Liver (tissue), 9 donors: ENCODE results near the gene HSPA9. TPM values are rescaled to one million over a fixed set of nuclear protein-coding genes. Genes with fewer than 3 reads are reported as not detected.

Experiments
- DNase-seq: peaks from one replicate; pipeline ENCODE4 v3.0.0-alpha.2; 2017; ENCODE audit warnings: low spot score
- H3K27ac ChIP-seq, 2 donors: one replicate each; pipeline ENCODE4 v1.7.0; 2013; ENCODE audit warnings: inconsistent platforms in 2 of 2, low read length in 2 of 2, control low read depth in 1 of 2, low read depth in 1 of 2, mild to moderate bottlenecking in 1 of 2
- H3K27me3 ChIP-seq, 4 donors: one replicate each; pipeline versions ENCODE4 v1.6.1 to v1.7.0; 2013; ENCODE audit warnings: low read length in 3 of 4, inconsistent platforms in 1 of 4, mild to moderate bottlenecking in 1 of 4, moderate library complexity in 1 of 4; ENCODE audit not compliant: control insufficient read depth in 4 of 4, insufficient read depth in 4 of 4
- H3K36me3 ChIP-seq, 4 donors: one replicate each; pipeline versions ENCODE4 v1.6.1 to v1.7.0; 2013; ENCODE audit warnings: low read length in 3 of 4, mild to moderate bottlenecking in 3 of 4, low read depth in 1 of 4, moderate library complexity in 1 of 4; ENCODE audit not compliant: control insufficient read depth in 4 of 4, insufficient read depth in 3 of 4
- H3K4me1 ChIP-seq, 4 donors: one replicate each; pipeline versions ENCODE4 v1.6.1 to v1.7.0; 2013; ENCODE audit warnings: low read length in 3 of 4, mild to moderate bottlenecking in 3 of 4, moderate library complexity in 1 of 4; ENCODE audit not compliant: control insufficient read depth in 4 of 4, insufficient read depth in 4 of 4
- H3K4me3 ChIP-seq, 3 donors: one replicate each; pipeline versions ENCODE4 v1.6.1 to v1.7.0; 2013; ENCODE audit warnings: low read length in 3 of 3, control low read depth in 1 of 3, low read depth in 1 of 3, mild to moderate bottlenecking in 1 of 3
- H3K9ac ChIP-seq, 2 donors: one replicate each; pipeline ENCODE4 v1.7.0; 2013; ENCODE audit warnings: low read length in 2 of 2, mild to moderate bottlenecking in 2 of 2, moderate library complexity in 2 of 2, control low read depth in 1 of 2, low read depth in 1 of 2
- H3K9me3 ChIP-seq, 4 donors: one replicate each; pipeline versions ENCODE4 v1.6.1 to v1.7.0; 2013; ENCODE audit warnings: low read length in 3 of 4; ENCODE audit not compliant: control insufficient read depth in 4 of 4
- EGR1 ChIP-seq, 2 donors: IDR thresholded peaks; 2 replicates each; pipeline ENCODE4 v1.6.1; 2016 to 2018; ENCODE audit warnings: antibody characterized with exemption in 2 of 2, low read depth in 2 of 2
- FOXA1 ChIP-seq: IDR thresholded peaks from 2 replicates; pipeline ENCODE4 v1.6.1; 2016; ENCODE audit warnings: antibody characterized with exemption
- FOXA2 ChIP-seq: IDR thresholded peaks from 2 replicates; pipeline ENCODE4 v1.6.1; 2016; ENCODE audit warnings: antibody characterized with exemption
- GABPA ChIP-seq, 2 donors: IDR thresholded peaks in 1 of 2; conservative IDR thresholded peaks in 1 of 2; 2 replicates each; pipeline ENCODE4 v1.6.1; 2016; ENCODE audit warnings: antibody characterized with exemption in 2 of 2, mild to moderate bottlenecking in 1 of 2, moderate library complexity in 1 of 2
- HNF4A ChIP-seq, 2 donors: conservative IDR thresholded peaks; 2 replicates each; pipeline ENCODE4 v1.6.1; 2016; ENCODE audit warnings: antibody characterized with exemption in 2 of 2, mild to moderate bottlenecking in 2 of 2
- HNF4G ChIP-seq: IDR thresholded peaks from 2 replicates; pipeline ENCODE4 v1.6.1; 2016; ENCODE audit warnings: antibody characterized with exemption
- JUND ChIP-seq, 2 donors: IDR thresholded peaks; 2 replicates each; pipeline ENCODE4 v1.6.1; 2016; ENCODE audit warnings: antibody characterized with exemption in 2 of 2
- NR2F2 ChIP-seq: IDR thresholded peaks from 2 replicates; pipeline ENCODE4 v1.6.1; 2016; ENCODE audit warnings: antibody characterized with exemption
- RAD21 ChIP-seq, 2 donors: IDR thresholded peaks; 2 replicates each; pipeline ENCODE4 v1.6.1; 2016; ENCODE audit warnings: antibody characterized with exemption in 2 of 2, mild to moderate bottlenecking in 2 of 2
- RXRA ChIP-seq, 2 donors: IDR thresholded peaks; 2 replicates each; pipeline ENCODE4 v1.6.1; 2017 to 2018; ENCODE audit warnings: antibody characterized with exemption in 2 of 2, mild to moderate bottlenecking in 1 of 2
- SP1 ChIP-seq: IDR thresholded peaks from 2 replicates; pipeline ENCODE4 v1.6.1; 2018; ENCODE audit warnings: antibody characterized with exemption, mild to moderate bottlenecking
- TAF1 ChIP-seq: conservative IDR thresholded peaks from 2 replicates; pipeline ENCODE4 v1.6.1; 2016; ENCODE audit warnings: antibody characterized with exemption, mild to moderate bottlenecking
- YY1 ChIP-seq: IDR thresholded peaks from 2 replicates; pipeline ENCODE4 v1.6.1; 2016; ENCODE audit warnings: antibody characterized with exemption, mild to moderate bottlenecking
- WGBS: extraction: QIAGEN DNeasy Blood & Tissue Kit; methylation state at CpG from one replicate; pipeline ENCODE4 v1.1.7; 2013; 5-methylcytosine and 5-hydroxymethylcytosine counted together
- polyA plus RNA-seq, 2 donors: library from polyadenylated mRNA; stranded (reverse) in 1 of 2; unstranded in 1 of 2; fragments of 200-250 nt in 1 of 2; fragments of >200 nt in 1 of 2; fragmentation: Nextera tagmentation in 1 of 2; extraction: Ambion mirVana in 1 of 2; gene quantifications; one replicate each; pipeline versions ENCODE4 v1.2.1 to v1.2.3, GENCODE V29; 2013 to 2015
- total RNA-seq, 2 donors: library from RNA; depleted of rRNA; stranded (reverse); fragments of >200 nt; gene quantifications; one replicate each; pipeline ENCODE4 v1.2.3, GENCODE V29; 2014
- TF ChIP-seq, protein P1 (sequence below): IDR thresholded peaks from 2 replicates; pipeline ENCODE4 v1.6.1; 2016; ENCODE audit warnings: antibody characterized with exemption
- TF ChIP-seq, protein P2 (sequence below): IDR thresholded peaks from 2 replicates; pipeline ENCODE4 v1.6.1; 2016; ENCODE audit warnings: antibody characterized with exemption, mild to moderate bottlenecking
- TF ChIP-seq, protein P3 (sequence below): IDR thresholded peaks from 2 replicates; pipeline ENCODE4 v1.6.1; 2016; ENCODE audit warnings: antibody characterized with exemption
- TF ChIP-seq, protein P4 (sequence below): IDR thresholded peaks from 2 replicates; pipeline ENCODE4 v1.6.1; 2016; ENCODE audit warnings: antibody characterized with exemption
- TF ChIP-seq, protein P5 (sequence below): fragments of 150-350 bp; IDR thresholded peaks from 2 replicates; pipeline ENCODE4 v1.5.1; 2017; ENCODE audit warnings: improper control_type of control experiment, low read depth, low read length; ENCODE audit not compliant: missing input control
- donor health status: healthy.
- donor health status: healthy.
- donor health status: healthy.
- donor health status: healthy.
- donor health status: healthy.

The HSPA9 gene
- total RNA-seq (100 to 1,000 TPM; 221 to 378 TPM), polyA plus RNA-seq (100 to 1,000 TPM; 228 to 248 TPM)

DNA sequence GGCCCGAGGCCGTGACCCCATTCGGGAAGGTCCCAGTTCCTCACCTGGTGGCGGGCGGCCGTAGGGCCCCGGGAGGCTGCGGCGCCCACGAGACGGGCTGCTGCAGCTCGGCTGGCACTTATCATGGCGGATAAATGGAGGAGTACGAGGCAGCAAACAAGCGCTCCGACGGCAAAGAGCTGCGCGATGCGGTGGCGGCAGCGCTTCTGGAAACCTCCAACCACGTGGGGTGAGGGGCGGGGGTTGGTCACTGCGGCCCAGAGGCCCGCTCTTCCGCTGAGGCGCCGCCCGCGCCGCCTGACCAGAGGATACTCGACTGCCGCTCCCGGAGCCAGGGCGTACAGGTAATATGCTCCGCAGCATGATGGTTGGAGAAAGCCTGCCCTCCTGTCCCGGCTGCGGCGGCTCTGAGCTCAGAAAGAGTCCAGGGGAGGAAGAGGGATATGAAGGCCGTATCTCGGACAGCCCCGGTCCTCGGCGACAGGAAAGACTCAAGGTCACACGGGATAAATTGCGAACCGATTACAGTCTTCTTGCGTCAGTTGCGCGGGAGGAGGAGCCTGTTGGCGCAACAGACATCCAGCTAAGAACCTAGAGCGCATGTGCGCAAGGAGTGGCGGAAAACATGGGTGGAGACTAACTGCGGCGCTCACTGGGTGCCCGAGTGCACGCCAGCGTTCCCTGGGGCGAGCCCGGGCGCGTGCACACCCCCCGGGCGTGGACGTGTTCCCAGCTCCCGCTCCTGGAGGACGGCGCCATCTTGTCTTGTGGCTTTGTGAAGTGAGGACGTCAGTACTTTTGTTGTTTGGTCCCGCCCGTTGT, at the start of gene HSPA9:
TSS of gene HSPA9 (minus strand) at position 208 of the 822 bp plus-strand sequence. CDS start at position 125, 83 bp downstream.
- H3K4me1 ChIP-seq = peaks cover 3 to 27% (median 10%) of the 10 kb centered on the region in 4 donors
- peak within 1 kb of the TSS; percentile 94 to 99 for H3K9ac ChIP-seq
- H3K36me3 ChIP-seq = peaks cover 5 to 24% (median 17%) of the 10 kb centered on the region in 4 donors
- no peaks in the 10 kb centered on the region for H3K9me3 ChIP-seq
- H3K27ac ChIP-seq = peak within 1 kb of the TSS; percentile 97 to 100
- H3K27me3 ChIP-seq = no peaks in the 10 kb centered on the region
- under 1% methylated on average over 73 of the region's 73 CpGs for WGBS
- TF ChIP-seq, protein P1, sequence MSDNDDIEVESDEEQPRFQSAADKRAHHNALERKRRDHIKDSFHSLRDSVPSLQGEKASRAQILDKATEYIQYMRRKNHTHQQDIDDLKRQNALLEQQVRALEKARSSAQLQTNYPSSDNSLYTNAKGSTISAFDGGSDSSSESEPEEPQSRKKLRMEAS = peak; percentile 77
- TF ChIP-seq, protein P2, sequence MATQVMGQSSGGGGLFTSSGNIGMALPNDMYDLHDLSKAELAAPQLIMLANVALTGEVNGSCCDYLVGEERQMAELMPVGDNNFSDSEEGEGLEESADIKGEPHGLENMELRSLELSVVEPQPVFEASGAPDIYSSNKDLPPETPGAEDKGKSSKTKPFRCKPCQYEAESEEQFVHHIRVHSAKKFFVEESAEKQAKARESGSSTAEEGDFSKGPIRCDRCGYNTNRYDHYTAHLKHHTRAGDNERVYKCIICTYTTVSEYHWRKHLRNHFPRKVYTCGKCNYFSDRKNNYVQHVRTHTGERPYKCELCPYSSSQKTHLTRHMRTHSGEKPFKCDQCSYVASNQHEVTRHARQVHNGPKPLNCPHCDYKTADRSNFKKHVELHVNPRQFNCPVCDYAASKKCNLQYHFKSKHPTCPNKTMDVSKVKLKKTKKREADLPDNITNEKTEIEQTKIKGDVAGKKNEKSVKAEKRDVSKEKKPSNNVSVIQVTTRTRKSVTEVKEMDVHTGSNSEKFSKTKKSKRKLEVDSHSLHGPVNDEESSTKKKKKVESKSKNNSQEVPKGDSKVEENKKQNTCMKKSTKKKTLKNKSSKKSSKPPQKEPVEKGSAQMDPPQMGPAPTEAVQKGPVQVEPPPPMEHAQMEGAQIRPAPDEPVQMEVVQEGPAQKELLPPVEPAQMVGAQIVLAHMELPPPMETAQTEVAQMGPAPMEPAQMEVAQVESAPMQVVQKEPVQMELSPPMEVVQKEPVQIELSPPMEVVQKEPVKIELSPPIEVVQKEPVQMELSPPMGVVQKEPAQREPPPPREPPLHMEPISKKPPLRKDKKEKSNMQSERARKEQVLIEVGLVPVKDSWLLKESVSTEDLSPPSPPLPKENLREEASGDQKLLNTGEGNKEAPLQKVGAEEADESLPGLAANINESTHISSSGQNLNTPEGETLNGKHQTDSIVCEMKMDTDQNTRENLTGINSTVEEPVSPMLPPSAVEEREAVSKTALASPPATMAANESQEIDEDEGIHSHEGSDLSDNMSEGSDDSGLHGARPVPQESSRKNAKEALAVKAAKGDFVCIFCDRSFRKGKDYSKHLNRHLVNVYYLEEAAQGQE = peak; percentile 89
- TF ChIP-seq YY1 (peak; percentile 99), RAD21 (IDR thresholded peaks at IDR 0.05) (peak in 1 of 2 donors; percentile 26), GABPA (IDR thresholded peaks at IDR 0.05 in 1 of 2, conservative IDR thresholded peaks at IDR 0.05 in 1 of 2) (peak in 1 of 2 donors; percentile 63), EGR1 (IDR thresholded peaks at IDR 0.05; ENCODE audit: low read depth in 2 of 2) (peak; percentile 65 to 66), HNF4G (no peak), RXRA (IDR thresholded peaks at IDR 0.05) (peak in 1 of 2 donors; percentile 56), FOXA2 (no peak), FOXA1 (no peak), NR2F2 (peak; percentile 79), HNF4A (conservative IDR thresholded peaks at IDR 0.05) (peak in 1 of 2 donors; percentile 44), SP1 (peak; percentile 85), TAF1 (peak; percentile 42), JUND (IDR thresholded peaks at IDR 0.05) (peak; percentile 72 to 86)
- TF ChIP-seq, protein P3, sequence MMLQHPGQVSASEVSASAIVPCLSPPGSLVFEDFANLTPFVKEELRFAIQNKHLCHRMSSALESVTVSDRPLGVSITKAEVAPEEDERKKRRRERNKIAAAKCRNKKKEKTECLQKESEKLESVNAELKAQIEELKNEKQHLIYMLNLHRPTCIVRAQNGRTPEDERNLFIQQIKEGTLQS = peak; percentile 72
- TF ChIP-seq, protein P4, sequence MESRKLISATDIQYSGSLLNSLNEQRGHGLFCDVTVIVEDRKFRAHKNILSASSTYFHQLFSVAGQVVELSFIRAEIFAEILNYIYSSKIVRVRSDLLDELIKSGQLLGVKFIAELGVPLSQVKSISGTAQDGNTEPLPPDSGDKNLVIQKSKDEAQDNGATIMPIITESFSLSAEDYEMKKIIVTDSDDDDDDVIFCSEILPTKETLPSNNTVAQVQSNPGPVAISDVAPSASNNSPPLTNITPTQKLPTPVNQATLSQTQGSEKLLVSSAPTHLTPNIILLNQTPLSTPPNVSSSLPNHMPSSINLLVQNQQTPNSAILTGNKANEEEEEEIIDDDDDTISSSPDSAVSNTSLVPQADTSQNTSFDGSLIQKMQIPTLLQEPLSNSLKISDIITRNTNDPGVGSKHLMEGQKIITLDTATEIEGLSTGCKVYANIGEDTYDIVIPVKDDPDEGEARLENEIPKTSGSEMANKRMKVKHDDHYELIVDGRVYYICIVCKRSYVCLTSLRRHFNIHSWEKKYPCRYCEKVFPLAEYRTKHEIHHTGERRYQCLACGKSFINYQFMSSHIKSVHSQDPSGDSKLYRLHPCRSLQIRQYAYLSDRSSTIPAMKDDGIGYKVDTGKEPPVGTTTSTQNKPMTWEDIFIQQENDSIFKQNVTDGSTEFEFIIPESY = peak; percentile 92
- TF ChIP-seq, protein P5, sequence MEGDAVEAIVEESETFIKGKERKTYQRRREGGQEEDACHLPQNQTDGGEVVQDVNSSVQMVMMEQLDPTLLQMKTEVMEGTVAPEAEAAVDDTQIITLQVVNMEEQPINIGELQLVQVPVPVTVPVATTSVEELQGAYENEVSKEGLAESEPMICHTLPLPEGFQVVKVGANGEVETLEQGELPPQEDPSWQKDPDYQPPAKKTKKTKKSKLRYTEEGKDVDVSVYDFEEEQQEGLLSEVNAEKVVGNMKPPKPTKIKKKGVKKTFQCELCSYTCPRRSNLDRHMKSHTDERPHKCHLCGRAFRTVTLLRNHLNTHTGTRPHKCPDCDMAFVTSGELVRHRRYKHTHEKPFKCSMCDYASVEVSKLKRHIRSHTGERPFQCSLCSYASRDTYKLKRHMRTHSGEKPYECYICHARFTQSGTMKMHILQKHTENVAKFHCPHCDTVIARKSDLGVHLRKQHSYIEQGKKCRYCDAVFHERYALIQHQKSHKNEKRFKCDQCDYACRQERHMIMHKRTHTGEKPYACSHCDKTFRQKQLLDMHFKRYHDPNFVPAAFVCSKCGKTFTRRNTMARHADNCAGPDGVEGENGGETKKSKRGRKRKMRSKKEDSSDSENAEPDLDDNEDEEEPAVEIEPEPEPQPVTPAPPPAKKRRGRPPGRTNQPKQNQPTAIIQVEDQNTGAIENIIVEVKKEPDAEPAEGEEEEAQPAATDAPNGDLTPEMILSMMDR = no peak
- peak; percentile 94 for DNase-seq
- peak within 1 kb of the TSS; percentile 82 to 91 (median 89) for H3K4me3 ChIP-seq
